Measurements from ENCODE around the gene MCU. TPM values are rescaled to one million over a fixed set of nuclear protein-coding genes. Genes with fewer than 3 reads are reported as not detected.

Gene MCU
- total RNA-seq, 4 donors from 2014 or later = 14.1 to 18.1 (median 15.8) TPM

DNA sequence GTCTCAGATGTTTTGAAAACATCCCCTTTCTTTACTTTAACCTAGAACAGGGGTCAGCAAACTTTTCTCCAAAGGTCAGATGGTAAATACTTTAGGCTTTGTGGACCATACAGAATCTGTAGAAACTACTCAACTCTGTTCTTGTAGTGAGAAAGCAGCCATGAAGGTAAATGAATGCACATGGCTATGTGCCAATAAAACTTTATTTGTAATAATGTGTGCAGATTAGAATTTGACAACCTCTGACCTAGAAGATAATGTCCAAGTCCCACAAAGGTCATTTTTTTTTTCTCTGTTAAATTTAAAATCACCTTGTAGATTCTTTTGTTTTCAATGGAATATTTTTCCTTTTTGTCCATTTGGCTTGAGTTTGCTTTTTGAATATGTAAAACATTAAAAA lies 218.8 kb downstream of the MCU start:
- TF ChIP-seq, protein P1, sequence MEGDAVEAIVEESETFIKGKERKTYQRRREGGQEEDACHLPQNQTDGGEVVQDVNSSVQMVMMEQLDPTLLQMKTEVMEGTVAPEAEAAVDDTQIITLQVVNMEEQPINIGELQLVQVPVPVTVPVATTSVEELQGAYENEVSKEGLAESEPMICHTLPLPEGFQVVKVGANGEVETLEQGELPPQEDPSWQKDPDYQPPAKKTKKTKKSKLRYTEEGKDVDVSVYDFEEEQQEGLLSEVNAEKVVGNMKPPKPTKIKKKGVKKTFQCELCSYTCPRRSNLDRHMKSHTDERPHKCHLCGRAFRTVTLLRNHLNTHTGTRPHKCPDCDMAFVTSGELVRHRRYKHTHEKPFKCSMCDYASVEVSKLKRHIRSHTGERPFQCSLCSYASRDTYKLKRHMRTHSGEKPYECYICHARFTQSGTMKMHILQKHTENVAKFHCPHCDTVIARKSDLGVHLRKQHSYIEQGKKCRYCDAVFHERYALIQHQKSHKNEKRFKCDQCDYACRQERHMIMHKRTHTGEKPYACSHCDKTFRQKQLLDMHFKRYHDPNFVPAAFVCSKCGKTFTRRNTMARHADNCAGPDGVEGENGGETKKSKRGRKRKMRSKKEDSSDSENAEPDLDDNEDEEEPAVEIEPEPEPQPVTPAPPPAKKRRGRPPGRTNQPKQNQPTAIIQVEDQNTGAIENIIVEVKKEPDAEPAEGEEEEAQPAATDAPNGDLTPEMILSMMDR (IDR thresholded peaks at IDR 0.05; ENCODE audit: low read depth) = no peak

DNA sequence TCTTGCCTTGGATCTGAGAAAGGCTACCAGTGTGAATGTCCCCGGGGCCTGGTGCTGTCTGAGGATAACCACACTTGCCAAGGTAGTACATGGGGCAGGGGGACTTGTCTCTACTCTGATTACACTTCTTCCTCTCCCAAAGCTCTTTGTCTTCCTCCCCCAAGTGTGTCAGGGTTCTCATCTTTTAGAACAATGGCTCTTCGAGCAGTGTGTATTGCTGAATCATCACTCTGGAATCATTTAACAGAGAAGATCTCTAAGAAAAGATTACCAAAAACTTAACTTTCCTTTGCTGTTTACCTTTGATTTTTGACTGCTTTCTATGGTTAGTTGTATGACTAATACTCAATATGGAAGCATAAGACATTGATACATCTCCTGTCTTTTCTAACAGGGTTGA lies 219.8 kb downstream of the MCU start:
- TF ChIP-seq, protein P1 (IDR thresholded peaks at IDR 0.05; ENCODE audit: low read depth) = no peak

DNA sequence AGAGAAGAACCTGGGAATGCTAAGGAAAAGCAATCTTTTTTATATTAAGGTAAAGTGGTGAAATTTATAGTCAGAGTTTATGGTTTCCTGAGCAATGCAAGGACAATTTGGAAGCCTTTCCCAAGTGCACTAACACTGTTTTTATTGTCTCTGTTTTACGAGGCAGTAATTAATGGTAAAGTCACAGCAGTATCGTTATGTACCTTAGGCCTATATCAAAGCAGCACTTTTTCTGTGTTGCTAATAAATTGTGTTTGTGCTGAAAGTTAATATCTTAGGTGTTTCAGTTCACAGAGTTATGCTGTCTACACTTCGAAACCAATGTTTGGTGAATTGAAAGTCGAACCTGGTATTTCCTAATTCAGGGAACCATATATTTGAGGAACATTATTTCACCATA lies 220.8 kb downstream of the MCU start:
- TF ChIP-seq, protein P1 (IDR thresholded peaks at IDR 0.05; ENCODE audit: low read depth) = no peak

DNA sequence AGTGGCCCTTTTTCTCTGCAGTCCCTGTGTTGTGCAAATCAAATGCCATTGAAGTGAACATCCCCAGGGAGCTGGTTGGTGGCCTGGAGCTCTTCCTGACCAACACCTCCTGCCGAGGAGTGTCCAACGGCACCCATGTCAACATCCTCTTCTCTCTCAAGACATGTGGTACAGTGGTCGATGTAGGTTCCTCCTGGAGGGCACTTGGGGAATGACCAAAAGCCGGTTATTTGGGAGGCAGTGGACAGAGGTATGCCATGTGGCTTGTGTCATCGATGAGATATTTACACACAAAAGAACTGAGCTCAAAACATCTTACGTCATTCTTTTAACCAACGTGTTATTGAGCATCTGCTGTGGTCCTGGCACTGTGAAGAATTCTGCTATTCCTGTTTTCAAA lies 221.3 kb downstream of the MCU start:
- TF ChIP-seq, protein P1 (IDR thresholded peaks at IDR 0.05; ENCODE audit: low read depth) = no peak

DNA sequence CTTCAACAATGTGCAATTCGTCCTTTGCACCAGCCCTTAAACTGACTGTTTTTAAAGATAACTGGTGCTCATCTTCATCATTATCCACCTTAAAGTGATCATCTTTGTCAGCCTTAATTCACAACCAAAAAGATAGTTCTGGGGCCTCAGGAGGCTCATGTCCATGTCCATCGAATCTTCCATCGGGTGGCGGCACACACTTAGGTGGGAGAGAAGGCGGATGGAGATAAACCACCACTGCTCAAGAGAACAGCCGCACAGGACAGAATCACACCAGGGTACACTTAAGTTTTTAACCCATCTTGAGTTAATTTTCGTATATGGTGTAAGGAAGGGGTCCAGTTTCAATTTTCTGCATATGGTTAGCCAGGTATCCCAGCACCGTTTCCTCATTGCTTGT lies 226.4 kb downstream of the MCU start:
- TF ChIP-seq, protein P1 (IDR thresholded peaks at IDR 0.05; ENCODE audit: low read depth) = no peak

- TF ChIP-seq, protein P1 (IDR thresholded peaks at IDR 0.05; ENCODE audit: low read depth) = no peak
Observed at GRCh38 chr10:72924351-72924750, 232.4 kb downstream of the MCU start.

DNA sequence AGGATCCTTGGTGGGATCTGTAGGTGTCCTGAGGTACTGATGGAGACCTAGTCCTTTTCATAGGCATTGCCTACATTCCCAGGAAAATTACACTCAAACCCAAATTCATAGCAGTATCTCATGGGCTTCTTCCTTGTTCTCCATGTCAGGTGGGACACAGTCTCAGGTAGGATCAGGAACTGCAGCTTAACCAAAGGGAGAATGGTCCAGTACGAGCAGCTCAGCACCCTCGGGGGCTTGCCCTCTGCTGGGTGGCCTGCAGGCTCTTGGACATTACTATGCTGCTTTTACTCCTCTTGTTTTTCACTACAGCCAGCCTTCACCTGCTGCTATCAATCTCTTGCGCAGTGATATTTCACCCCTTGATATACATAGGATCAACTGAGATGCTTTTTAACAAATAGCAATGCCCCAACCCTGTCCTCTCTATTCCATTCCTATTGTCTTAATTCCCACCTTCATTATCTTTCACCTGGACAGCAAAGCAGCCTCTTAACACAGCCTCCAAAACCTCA lies 234.1 kb downstream of the MCU start:
- TF ChIP-seq, protein P1 (IDR thresholded peaks at IDR 0.05; ENCODE audit: low read depth) = no peak

All from subcutaneous adipose tissue (tissue), 4 donors.